Neural progenitor cell (in vitro differentiated cells): ENCODE data around the gene DAB2. TPM values are rescaled to one million over a fixed set of nuclear protein-coding genes. Genes with fewer than 3 reads are reported as not detected.

Source experiments
- DNase-seq: peaks from one replicate; pipeline ENCODE4 v3.0.0-alpha.2; 2016; ENCODE audit warnings: low spot score
- H2AFZ ChIP-seq: fragments of 200-600 bp; sonication (generic); replicated peaks from 2 replicates; pipeline ENCODE4 v1.6.1; 2016; ENCODE audit warnings: antibody characterized with exemption
- H3F3A ChIP-seq: fragments of 200-600 bp; sonication (generic); 2 replicates; pipeline ENCODE4 v1.6.1; 2016; ENCODE audit warnings: antibody characterized with exemption, low read depth
- H3K27ac ChIP-seq: fragments of 200-600 bp; sonication (generic); 2 replicates; pipeline ENCODE4 v1.5.1; 2016; ENCODE audit warnings: mild to moderate bottlenecking
- H3K27me3 ChIP-seq: fragments of 200-600 bp; sonication (generic); 2 replicates; pipeline ENCODE4 v1.6.1; 2016; ENCODE audit warnings: mild to moderate bottlenecking, moderate library complexity
- H3K36me3 ChIP-seq: fragments of 200-600 bp; sonication (generic); 2 replicates; pipeline ENCODE4 v1.5.1; 2016
- H3K4me1 ChIP-seq: fragments of 200-600 bp; sonication (generic); 2 replicates; pipeline ENCODE4 v1.6.1; 2016; ENCODE audit warnings: mixed run types
- H3K4me2 ChIP-seq: fragments of 200-600 bp; sonication (generic); 2 replicates; pipeline ENCODE4 v1.6.1; 2016
- H3K4me3 ChIP-seq: fragments of 200-600 bp; sonication (generic); 2 replicates; pipeline ENCODE4 v1.5.1; 2016
- H3K79me2 ChIP-seq: fragments of 200-600 bp; sonication (generic); 2 replicates; pipeline ENCODE4 v1.6.1; 2016; ENCODE audit warnings: low read depth
- H3K9ac ChIP-seq: fragments of 200-600 bp; sonication (generic); 2 replicates; pipeline ENCODE4 v1.6.1; 2016
- H3K9me3 ChIP-seq: fragments of 200-600 bp; sonication (generic); 2 replicates; pipeline ENCODE4 v1.5.1; 2016; ENCODE audit warnings: low read depth
- H4K20me1 ChIP-seq: fragments of 200-600 bp; sonication (generic); 2 replicates; pipeline ENCODE4 v1.6.1; 2016; ENCODE audit warnings: low read depth
- H3K27ac Mint-ChIP-seq: 3 replicates; pipeline ENCODE4 v1.8.0; 2021; ENCODE audit warnings: mixed read lengths
- H3K27me3 Mint-ChIP-seq: 2 replicates; pipeline ENCODE4 v1.8.0; 2022; ENCODE audit warnings: low read depth, mild to moderate bottlenecking, inconsistent platforms, moderate library complexity, mixed read lengths; ENCODE audit not compliant: insufficient read depth
- H3K36me3 Mint-ChIP-seq: 3 replicates; pipeline ENCODE4 v1.8.0; 2021; ENCODE audit warnings: mixed read lengths
- H3K4me1 Mint-ChIP-seq: 3 replicates; pipeline ENCODE4 v1.8.0; 2021; ENCODE audit warnings: mixed read lengths
- H3K4me3 Mint-ChIP-seq: 3 replicates; pipeline ENCODE4 v1.8.0; 2021; ENCODE audit warnings: mild to moderate bottlenecking, moderate library complexity, mixed read lengths
- H3K9me3 Mint-ChIP-seq: 3 replicates; pipeline ENCODE4 v1.8.0; 2020; ENCODE audit warnings: mixed read lengths
- CTCF ChIP-seq: fragments of 200-600 bp; sonication (generic); IDR thresholded peaks from 2 replicates; pipeline ENCODE4 v1.5.1; 2017; ENCODE audit warnings: antibody characterized with exemption, mild to moderate bottlenecking
- EZH2 ChIP-seq: fragments of 200-600 bp; sonication (generic); IDR thresholded peaks from 2 replicates; pipeline ENCODE4 v1.6.1; 2017; ENCODE audit warnings: antibody characterized with exemption, mild to moderate bottlenecking, moderate library complexity
- EZH2phosphoT487 ChIP-seq: fragments of 200-600 bp; sonication (generic); IDR thresholded peaks from 2 replicates; pipeline ENCODE4 v1.6.1; 2017; ENCODE audit warnings: antibody characterized with exemption
- total RNA-seq: library from RNA; depleted of rRNA; stranded (reverse); fragments of >200 nt; gene quantifications from 2 replicates; pipeline ENCODE4 v1.2.3, GENCODE V29; 2015; ENCODE audit warnings: low replicate concordance

Gene DAB2
- total RNA-seq, 1 donor from 2014 or later: 9.9 TPM

GRCh38 chr5:39430461-39430860 lies 5.7 kb upstream of the DAB2 start:
- Histone ChIP-seq H3K27ac (no peak overlapping the region), H3K4me1 (peaks cover 11% of the 10 kb centered on the region), H3K27me3 (no peaks in the 10 kb centered on the region), H4K20me1 (no peaks in the 10 kb centered on the region), H3K9ac (no peak overlapping the region), H3K4me3 (no peak overlapping the region), H3K9me3 (no peaks in the 10 kb centered on the region), H3K4me2 (no peak overlapping the region), H3F3A (peaks cover 3% of the 10 kb centered on the region), H3K79me2 (no peaks in the 10 kb centered on the region), H3K36me3 (no peaks in the 10 kb centered on the region), H2AFZ (no peak overlapping the region)
- TF ChIP-seq EZH2phosphoT487: no peak
- H3K27me3 Mint-ChIP-seq: no peaks in the 10 kb centered on the region
- peaks cover 21% of the 10 kb centered on the region for H3K4me1 Mint-ChIP-seq
- H3K27ac Mint-ChIP-seq: no peak overlapping the region
- DNase-seq: no peak
- H3K9me3 Mint-ChIP-seq: no peaks in the 10 kb centered on the region
- H3K36me3 Mint-ChIP-seq: no peaks in the 10 kb centered on the region
- no peak overlapping the region for H3K4me3 Mint-ChIP-seq

GRCh38 chr5:39428640-39429039 lies 3.9 kb upstream of the DAB2 start:
- peaks cover 16% of the 10 kb centered on the region for H3K4me1 ChIP-seq
- H3K9me3 ChIP-seq: no peaks in the 10 kb centered on the region
- H2AFZ ChIP-seq: no peak overlapping the region
- Mint-ChIP-seq H3K4me1 (peaks cover 23% of the 10 kb centered on the region), H3K27me3 (peaks cover 3% of the 10 kb centered on the region), H3K36me3 (no peaks in the 10 kb centered on the region), H3K27ac (no peak overlapping the region), H3K4me3 (no peak overlapping the region), H3K9me3 (no peaks in the 10 kb centered on the region)
- DNase-seq: no peak
- no peak overlapping the region for H3K4me2 ChIP-seq
- no peak overlapping the region for H3K27ac ChIP-seq
- no peaks in the 10 kb centered on the region for H3K79me2 ChIP-seq
- H3F3A ChIP-seq: peaks cover 19% of the 10 kb centered on the region
- no peak overlapping the region for H3K4me3 ChIP-seq
- no peaks in the 10 kb centered on the region for H3K27me3 ChIP-seq
- H3K9ac ChIP-seq: no peak overlapping the region
- TF ChIP-seq EZH2phosphoT487: no peak
- TF ChIP-seq EZH2: no peak
- no peak for TF ChIP-seq CTCF
- H3K36me3 ChIP-seq: no peaks in the 10 kb centered on the region
- no peaks in the 10 kb centered on the region for H4K20me1 ChIP-seq

- no peak for DNase-seq
- Mint-ChIP-seq H3K36me3 (no peaks in the 10 kb centered on the region), H3K27ac (no peak overlapping the region), H3K27me3 (peaks cover 3% of the 10 kb centered on the region), H3K4me3 (no peak overlapping the region), H3K4me1 (peaks cover 32% of the 10 kb centered on the region), H3K9me3 (no peaks in the 10 kb centered on the region)
- Histone ChIP-seq H3K9ac (no peak overlapping the region), H3K4me3 (no peak overlapping the region), H3K4me1 (peaks cover 25% of the 10 kb centered on the region), H3K4me2 (no peak overlapping the region), H3K79me2 (no peaks in the 10 kb centered on the region), H3K27ac (no peak overlapping the region), H3F3A (peaks cover 24% of the 10 kb centered on the region), H3K36me3 (no peaks in the 10 kb centered on the region), H3K9me3 (no peaks in the 10 kb centered on the region), H2AFZ (no peak overlapping the region), H3K27me3 (no peaks in the 10 kb centered on the region), H4K20me1 (no peaks in the 10 kb centered on the region)
- TF ChIP-seq CTCF (no peak), EZH2 (no peak)
Observed at GRCh38 chr5:39427633-39428032, 2.9 kb upstream of the DAB2 start.

GRCh38 chr5:39427229-39427628 lies 2.4 kb upstream of the DAB2 start:
- Histone ChIP-seq H3K4me2 (no peak overlapping the region), H3K4me1 (peaks cover 29% of the 10 kb centered on the region), H3K36me3 (no peaks in the 10 kb centered on the region), H3K9ac (no peak overlapping the region), H3F3A (peaks cover 24% of the 10 kb centered on the region), H3K27ac (no peak overlapping the region), H2AFZ (no peak overlapping the region), H3K79me2 (no peaks in the 10 kb centered on the region), H3K4me3 (no peak overlapping the region), H3K9me3 (no peaks in the 10 kb centered on the region), H3K27me3 (no peaks in the 10 kb centered on the region), H4K20me1 (no peaks in the 10 kb centered on the region)
- DNase-seq: peak; percentile 11
- H3K4me1 Mint-ChIP-seq: peaks cover 36% of the 10 kb centered on the region
- peaks cover 3% of the 10 kb centered on the region for H3K27me3 Mint-ChIP-seq
- no peaks in the 10 kb centered on the region for H3K36me3 Mint-ChIP-seq
- H3K27ac Mint-ChIP-seq: no peak overlapping the region
- no peaks in the 10 kb centered on the region for H3K9me3 Mint-ChIP-seq
- no peak for TF ChIP-seq EZH2
- TF ChIP-seq CTCF: no peak
- TF ChIP-seq EZH2phosphoT487: no peak
- no peak overlapping the region for H3K4me3 Mint-ChIP-seq
